K562 (cell line): ENCODE measurements around the gene PRPS1L1. TPM values are rescaled to one million over a fixed set of nuclear protein-coding genes. Genes with fewer than 3 reads are reported as not detected.

ENCODE experiments used
- ATAC-seq: fragments of 200-7000 bp; cut with Tn5 transposase; 3 replicates; pipeline ENCODE4 v1.9.1; 2020; ENCODE audit warnings: moderate library complexity
- BruUV-seq: library from RNA; stranded (reverse); fragments of 400-500 nt; replicated peaks from 2 replicates; lab custom pipeline; 2021; lab: Mats Ljungman, UMichigan
- CTCF ChIA-PET: fragments of 300-600 bp; formaldehyde crosslinking; extraction: SDS; loops from one replicate; lab custom pipeline; 2021; ENCODE audit warnings: low intra/inter-chr PET ratio; lab: Yijun Ruan, JAX
- POLR2A ChIA-PET: fragments of 300-600, 350-650 bp; sonication (Branson Sonifier 250); formaldehyde crosslinking; extraction: SDS; loops from one replicate; lab custom pipeline; 2021; ENCODE audit warnings: antibody characterized with exemption, inconsistent platforms; lab: Yijun Ruan, JAX
- DNase-seq, 4 experiments: peaks; one replicate each; pipeline versions ENCODE4 v3.0.0 to v3.0.0-alpha.2; 2011 to 2018; ENCODE audit warnings: low spot score in 3 of 4, mixed read lengths in 3 of 4; ENCODE audit errors: extremely low read depth in 1 of 4
- FAIRE-seq: peaks from 2 replicates; lab custom pipeline; 2011; peaks lifted over from hg19 to GRCh38; lab: Jason Lieb, UNC
- H2AFZ ChIP-seq: 2 replicates; pipeline ENCODE4 v1.6.0; 2011; ENCODE audit warnings: low read depth, low read length, control low read depth, inconsistent platforms
- H3K27ac ChIP-seq: fragments of 200-600 bp; 3 replicates; pipeline ENCODE4 v1.8.0; 2011; ENCODE audit warnings: low read depth, mild to moderate bottlenecking, control low read depth, inconsistent platforms, low read length, moderate library complexity, mixed read lengths; ENCODE audit errors: extremely low read depth
- H3K27me3 ChIP-seq, 2 experiments: fragments of 300-600 bp in 1 of 2; 2 replicates in 1 of 2; 3 replicates in 1 of 2; pipeline versions ENCODE4 v1.6.0 to v1.8.0; 2011; ENCODE audit warnings: inconsistent platforms in 2 of 2, low read length in 2 of 2, mild to moderate bottlenecking in 1 of 2, mixed read lengths in 1 of 2, moderate library complexity in 1 of 2; ENCODE audit not compliant: control insufficient read depth in 2 of 2, insufficient read depth in 2 of 2
- H3K36me3 ChIP-seq: fragments of 300-600 bp; 3 replicates; pipeline ENCODE4 v1.8.0; 2011; ENCODE audit warnings: mild to moderate bottlenecking, low read length, inconsistent platforms; ENCODE audit not compliant: control insufficient read depth, insufficient read depth
- H3K4me1 ChIP-seq, 2 experiments: fragments of 200-600 bp in 1 of 2; replicated peaks in 1 of 2; 2 replicates in 1 of 2; 3 replicates in 1 of 2; pipeline versions ENCODE4 v1.5.1 to v1.8.0; 2011; ENCODE audit warnings: inconsistent platforms in 2 of 2, low read length in 2 of 2, mild to moderate bottlenecking in 1 of 2, mixed read lengths in 1 of 2, moderate library complexity in 1 of 2; ENCODE audit not compliant: control insufficient read depth in 2 of 2, insufficient read depth in 2 of 2
- H3K4me2 ChIP-seq: 2 replicates; pipeline ENCODE4 v1.6.1; 2011; ENCODE audit warnings: low read length, control low read depth, inconsistent platforms, mixed read lengths; ENCODE audit not compliant: insufficient read depth
- H3K4me3 ChIP-seq: fragments of 200-600 bp; sonication (generic), shearing (Covaris generic); 2 replicates; pipeline ENCODE4 v1.5.1; 2016; ENCODE audit warnings: control low read depth, inconsistent platforms
- H3K79me2 ChIP-seq: fragments of 200-600 bp; 3 replicates; pipeline ENCODE4 v1.8.0; 2011; ENCODE audit warnings: low read length, inconsistent platforms; ENCODE audit not compliant: control insufficient read depth, insufficient read depth
- H3K9ac ChIP-seq, 2 experiments: 2 replicates each; pipeline versions ENCODE4 v1.6.0 to v1.6.1; 2011; ENCODE audit warnings: low read depth in 2 of 2, low read length in 2 of 2, control low read depth in 1 of 2, inconsistent platforms in 1 of 2, mild to moderate bottlenecking in 1 of 2, mixed read lengths in 1 of 2; ENCODE audit not compliant: insufficient read depth in 1 of 2
- H3K9me1 ChIP-seq: one replicate; pipeline ENCODE4 v1.6.0; 2011; ENCODE audit warnings: inconsistent platforms, mild to moderate bottlenecking, low read length, moderate library complexity; ENCODE audit not compliant: control insufficient read depth, insufficient read depth
- H3K9me3 ChIP-seq: replicated peaks from 2 replicates; pipeline ENCODE4 v1.5.1; 2011; ENCODE audit warnings: low read depth, low read length, inconsistent platforms; ENCODE audit not compliant: control insufficient read depth, insufficient read depth
- H4K20me1 ChIP-seq: replicated peaks from 2 replicates; pipeline ENCODE4 v1.6.1; 2011; ENCODE audit warnings: low read length, inconsistent platforms, mixed read lengths; ENCODE audit not compliant: control insufficient read depth, insufficient read depth
- ARID3B ChIP-seq: fragments of 250-450 bp; sonication (Bioruptor Pico); IDR thresholded peaks from 2 replicates; pipeline ENCODE4 v1.4.0; 2020; ENCODE audit warnings: borderline replicate concordance
- ATF3 ChIP-seq, 2 experiments: fragments of 450-650 bp in 1 of 2; sonication (generic) in 1 of 2; formaldehyde crosslinking in 1 of 2; IDR thresholded peaks in 1 of 2; conservative IDR thresholded peaks in 1 of 2; 2 replicates each; pipeline versions ENCODE4 v1.6.1 to v1.8.1; 2016 to 2023; ENCODE audit warnings: mild to moderate bottlenecking in 2 of 2, moderate library complexity in 2 of 2, inconsistent platforms in 1 of 2, missing genetic modification reagents in 1 of 2
- BCOR ChIP-seq: fragments of 450-650 bp; IDR thresholded peaks from 2 replicates; pipeline ENCODE4 v1.6.1; 2016
- CBX1 ChIP-seq: sonication (generic); IDR thresholded peaks from 2 replicates; pipeline ENCODE4 v1.6.1; 2016; ENCODE audit warnings: antibody characterized with exemption, low read depth, mild to moderate bottlenecking
- CBX3 ChIP-seq, 2 experiments: IDR thresholded peaks; 1 replicate in 1 of 2; 2 replicates in 1 of 2; pipeline ENCODE4 v1.6.1; 2012; ENCODE audit warnings: inconsistent platforms in 2 of 2, low read length in 2 of 2, borderline replicate concordance in 1 of 2, control low read depth in 1 of 2
- CTBP1 ChIP-seq: fragments of 450-650 bp; IDR thresholded peaks from 2 replicates; pipeline ENCODE4 v1.6.1; 2016; ENCODE audit warnings: borderline replicate concordance
- ELF2 ChIP-seq: fragments of 250-450 bp; sonication (Bioruptor Pico); IDR thresholded peaks from 2 replicates; pipeline ENCODE4 v1.5.0; 2021; ENCODE audit warnings: mild to moderate bottlenecking
- HOXB6 ChIP-seq: fragments of 250-450 bp; sonication (Bioruptor Pico); IDR thresholded peaks from 2 replicates; pipeline ENCODE4 v1.5.1; 2022; ENCODE audit warnings: mild to moderate bottlenecking, borderline replicate concordance
- HSF4 ChIP-seq: fragments of 250-450 bp; sonication (Bioruptor Pico); IDR thresholded peaks from 2 replicates; pipeline ENCODE4 v2.1.2; 2022; ENCODE audit warnings: mild to moderate bottlenecking, moderate library complexity, borderline replicate concordance
- LEF1 ChIP-seq: fragments of 450-650 bp; IDR thresholded peaks from 2 replicates; pipeline ENCODE4 v1.6.1; 2016; ENCODE audit warnings: mild to moderate bottlenecking
- NONO ChIP-seq, 2 experiments: fragments of 200-400 bp in 1 of 2; fragments of 450-650 bp in 1 of 2; formaldehyde crosslinking in 1 of 2; IDR thresholded peaks; 2 replicates each; pipeline ENCODE4 v1.6.1; 2017; ENCODE audit warnings: low read depth in 2 of 2, mild to moderate bottlenecking in 2 of 2, moderate library complexity in 2 of 2, low read length in 1 of 2
- PHB2 ChIP-seq: fragments of 450-650 bp; IDR thresholded peaks from 2 replicates; pipeline ENCODE4 v1.6.1; 2017; ENCODE audit warnings: low read depth
- SIN3A ChIP-seq, 2 experiments: fragments of 150-350 bp in 1 of 2; IDR thresholded peaks; 2 replicates each; pipeline ENCODE4 v1.6.1; 2011 to 2016; ENCODE audit warnings: borderline replicate concordance in 2 of 2, low read depth in 2 of 2, low read length in 2 of 2, mild to moderate bottlenecking in 2 of 2, moderate library complexity in 2 of 2; ENCODE audit not compliant: control insufficient read depth in 1 of 2
- SRSF1 ChIP-seq: fragments of 200-400 bp; formaldehyde crosslinking; IDR thresholded peaks from 2 replicates; pipeline ENCODE4 v1.6.1; 2017; ENCODE audit warnings: mild to moderate bottlenecking, low read depth, low read length, moderate library complexity
- TRIM25 ChIP-seq: fragments of 450-650 bp; IDR thresholded peaks from 2 replicates; pipeline ENCODE4 v1.7.0; 2016; ENCODE audit warnings: borderline replicate concordance
- TRIM28 ChIP-seq: fragments of 450-650 bp; IDR thresholded peaks from 2 replicates; pipeline ENCODE4 v1.6.1; 2017
- ZNF165 ChIP-seq: fragments of 250-450 bp; sonication (Bioruptor Pico); IDR thresholded peaks from 2 replicates; pipeline ENCODE4 v1.4.0; 2020; ENCODE audit warnings: borderline replicate concordance
- WGBS: fragments of 100-300 bp; shearing (Covaris generic); methylation state at CpG from one replicate; pipeline ENCODE4 v1.1.6; 2016; ENCODE audit warnings: low coverage, mixed read lengths; ENCODE audit not compliant: insufficient coverage; ENCODE audit errors: missing lambda C conversion rate; 5-methylcytosine and 5-hydroxymethylcytosine counted together
- in situ Hi-C: fragments of 300-500 bp; cut with MboI; formaldehyde crosslinking; loops from 4 replicates; pipeline ENCODE4 v1.15.0; 2018; ENCODE audit warnings: inconsistent platforms, mixed read lengths
- intact Hi-C: fragments of 100-400 bp; cut with micrococcal nuclease; formaldehyde crosslinking; loops from 2 replicates; pipeline ENCODE4 v1.14.2; 2022
- polyA plus RNA-seq, 8 experiments: library from polyadenylated mRNA; depleted of rRNA in 4 of 8; stranded (reverse) in 5 of 8; unstranded in 3 of 8; fragments of >200 nt; fragmentation: Nextera tagmentation in 2 of 8; fragmentation: Illumina TruSeq in 1 of 8; extraction: Ambion mirVana in 2 of 8; extraction: Trizol in 1 of 8; gene quantifications; 2 replicates each; pipeline versions ENCODE4 v1.2.1 to v1.2.3, GENCODE V29; 2011 to 2014; ENCODE audit warnings: inconsistent platforms in 1 of 8, missing spikeins in 1 of 8
- total RNA-seq, 7 experiments: library from RNA; depleted of rRNA in 6 of 7; stranded (reverse); fragments of >200 nt in 6 of 7; fragmentation: Illumina TruSeq in 2 of 7; extraction: Trizol in 2 of 7; gene quantifications; 2 replicates each; pipeline versions ENCODE4 v1.2.1 to v1.2.3, GENCODE V29; 2011 to 2021; ENCODE audit warnings: low replicate concordance in 1 of 7

PRPS1L1 gene
- total and polyA plus RNA-seq, 9 of the 15 experiments (the other 6 are each of a cell fraction or from before 2014, with no cell fraction given), result 0.07 to 0.10 (median 0.08) TPM; not detected in 6

DNA sequence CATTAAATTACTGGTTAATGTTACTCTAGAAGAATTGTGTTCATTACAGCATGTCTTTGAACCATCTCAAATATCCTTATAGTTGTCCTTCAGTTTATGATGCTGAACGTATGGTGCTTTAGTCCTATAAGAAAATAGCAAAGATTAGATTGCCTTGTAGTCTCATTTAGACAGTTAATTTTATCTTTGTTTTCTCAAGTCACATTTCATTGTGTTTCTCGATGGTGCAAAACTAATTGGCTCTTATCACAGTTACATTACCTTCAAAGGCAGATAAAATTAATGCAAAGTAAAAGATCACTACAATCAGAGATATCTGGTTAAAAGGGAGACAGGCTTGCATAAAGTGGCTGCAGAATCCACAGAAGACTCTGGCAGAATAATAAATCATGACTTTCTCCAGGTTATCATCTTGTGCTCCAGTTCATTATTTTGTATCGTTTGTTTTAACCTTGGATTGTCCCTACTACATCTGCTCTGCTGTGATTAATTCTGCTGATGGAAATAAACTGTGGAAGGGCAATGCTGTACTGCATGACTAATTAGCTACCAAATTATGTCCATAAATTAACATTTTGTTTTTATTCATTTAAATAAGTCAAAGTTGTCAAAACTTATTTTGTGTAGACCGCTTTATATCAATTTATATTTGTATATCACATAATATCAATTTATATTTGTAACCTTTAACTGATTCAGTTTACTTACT lies 24.2 kb downstream of the PRPS1L1 start (continued):
- TF ChIP-seq ELF2 (CRISPR knock-in tag) (no peak), ATF3 (IDR thresholded peaks at IDR 0.05) (no peak), ATF3 (CRISPR knock-in tag; conservative IDR thresholded peaks at IDR 0.05) (no peak), CTBP1 (no peak), PHB2 (no peak), NONO (IDR thresholded peaks at IDR 0.05; ENCODE audit: low read depth in 2 of 2, low read length in 1 of 2) (no peak), LEF1 (no peak)

GRCh38 chr7:17998692-17999091 lies 29.0 kb downstream of the PRPS1L1 start:
- no peaks in the 10 kb centered on the region for H3K36me3 ChIP-seq
- POLR2A ChIA-PET, result no interaction called here
- no peak for FAIRE-seq
- H3K27me3 ChIP-seq, result no peaks in the 10 kb centered on the region
- intact Hi-C loops (no loop called here), in situ Hi-C loops (no loop called here)
- CTCF ChIA-PET, result interaction anchor here (0.5 kb wide), 1 partner anchor 9 kb away, joined by 3 read pairs; no protein-coding TSS in a partner anchor
- no peak overlapping the region for H2AFZ ChIP-seq
- no peak overlapping the region for H3K9ac ChIP-seq
- no peak overlapping the region for H3K27ac ChIP-seq
- no peaks in the 10 kb centered on the region for H4K20me1 ChIP-seq
- ATAC-seq, result no peak
- WGBS, result 31% methylated on average over 2 of the region's 2 CpGs
- H3K4me3 ChIP-seq, result no peak overlapping the region
- H3K9me1 ChIP-seq, result no peaks in the 10 kb centered on the region
- no peak for DNase-seq
- no peak overlapping the region for H3K4me2 ChIP-seq
- H3K79me2 ChIP-seq, result 0 out of 3 replicates have a peak, but pooled peaks cover 3% of the 10 kb centered on the region
- H3K9me3 ChIP-seq, result peaks cover 9% of the 10 kb centered on the region
- BruUV-seq, result no TSS peak
- H3K4me1 ChIP-seq, result no peaks in the 10 kb centered on the region
- TF ChIP-seq SIN3A (IDR thresholded peaks at IDR 0.05; ENCODE audit: borderline replicate concordance in 2 of 2, control insufficient read depth in 1 of 2, low read depth in 2 of 2, low read length in 2 of 2) (no peak), HSF4 (CRISPR knock-in tag) (no peak), SRSF1 (no peak), BCOR (peak; percentile 53; the same call in 1 of the 2 replicates), HOXB6 (CRISPR knock-in tag) (no peak), TRIM25 (no peak), CBX1 (0 out of 2 replicates have a peak, but pooled peaks have one; percentile 40), ZNF165 (CRISPR knock-in tag) (no peak), ARID3B (CRISPR knock-in tag) (no peak), TRIM28 (0 out of 2 replicates have a peak, but pooled peaks have one; percentile 38), CBX3 (IDR thresholded peaks at IDR 0.05; ENCODE audit: borderline replicate concordance in 1 of 2, low read length in 2 of 2) (peak in 1 of 2 experiments; percentile 69; a peak in 2 of 3 replicates)
